Fibroblast of mammary gland (primary cell): Measurements from ENCODE around the gene DCAF4.
A peak's percentile ranks its signal among the peaks of the same experiment; 100 is the strongest.

Experiments used
- DNase-seq: peaks from one replicate; pipeline ENCODE4 v3.0.0-alpha.2; 2010; ENCODE audit warnings: low read depth
- H3K4me3 ChIP-seq: 2 replicates; pipeline ENCODE4 v1.5.1; 2011; ENCODE audit warnings: low read depth, mild to moderate bottlenecking, low read length, moderate library complexity; ENCODE audit not compliant: control insufficient read depth
- TF ChIP-seq, protein P1 (sequence below): conservative IDR thresholded peaks from 2 replicates; pipeline ENCODE4 v1.5.1; 2011; ENCODE audit warnings: low read depth, low read length, inconsistent platforms; ENCODE audit not compliant: control insufficient read depth, insufficient read depth

Gene DCAF4

DNA sequence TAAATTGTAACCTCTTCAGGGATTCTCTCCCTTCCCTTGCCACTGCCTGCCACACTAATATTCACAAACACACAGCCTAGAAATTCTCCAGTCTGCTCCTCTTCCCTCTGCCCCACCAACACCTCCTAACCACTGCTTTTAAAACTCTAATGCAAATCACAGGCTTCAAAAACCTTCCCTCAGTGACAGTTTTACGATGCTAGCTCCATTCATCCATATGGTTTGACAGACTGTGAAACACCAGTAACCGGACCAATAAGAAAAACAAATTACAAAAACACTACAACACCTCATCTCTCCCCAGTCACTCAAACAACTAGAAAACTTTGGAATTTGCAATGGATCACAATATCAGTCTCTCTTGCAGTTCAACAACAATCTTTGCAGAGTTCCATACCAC, 38.1 kb upstream of the DCAF4 start:
- TF ChIP-seq, protein P1, sequence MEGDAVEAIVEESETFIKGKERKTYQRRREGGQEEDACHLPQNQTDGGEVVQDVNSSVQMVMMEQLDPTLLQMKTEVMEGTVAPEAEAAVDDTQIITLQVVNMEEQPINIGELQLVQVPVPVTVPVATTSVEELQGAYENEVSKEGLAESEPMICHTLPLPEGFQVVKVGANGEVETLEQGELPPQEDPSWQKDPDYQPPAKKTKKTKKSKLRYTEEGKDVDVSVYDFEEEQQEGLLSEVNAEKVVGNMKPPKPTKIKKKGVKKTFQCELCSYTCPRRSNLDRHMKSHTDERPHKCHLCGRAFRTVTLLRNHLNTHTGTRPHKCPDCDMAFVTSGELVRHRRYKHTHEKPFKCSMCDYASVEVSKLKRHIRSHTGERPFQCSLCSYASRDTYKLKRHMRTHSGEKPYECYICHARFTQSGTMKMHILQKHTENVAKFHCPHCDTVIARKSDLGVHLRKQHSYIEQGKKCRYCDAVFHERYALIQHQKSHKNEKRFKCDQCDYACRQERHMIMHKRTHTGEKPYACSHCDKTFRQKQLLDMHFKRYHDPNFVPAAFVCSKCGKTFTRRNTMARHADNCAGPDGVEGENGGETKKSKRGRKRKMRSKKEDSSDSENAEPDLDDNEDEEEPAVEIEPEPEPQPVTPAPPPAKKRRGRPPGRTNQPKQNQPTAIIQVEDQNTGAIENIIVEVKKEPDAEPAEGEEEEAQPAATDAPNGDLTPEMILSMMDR = no peak
- no peak for DNase-seq
- H3K4me3 ChIP-seq = no peak overlapping the region

DNA sequence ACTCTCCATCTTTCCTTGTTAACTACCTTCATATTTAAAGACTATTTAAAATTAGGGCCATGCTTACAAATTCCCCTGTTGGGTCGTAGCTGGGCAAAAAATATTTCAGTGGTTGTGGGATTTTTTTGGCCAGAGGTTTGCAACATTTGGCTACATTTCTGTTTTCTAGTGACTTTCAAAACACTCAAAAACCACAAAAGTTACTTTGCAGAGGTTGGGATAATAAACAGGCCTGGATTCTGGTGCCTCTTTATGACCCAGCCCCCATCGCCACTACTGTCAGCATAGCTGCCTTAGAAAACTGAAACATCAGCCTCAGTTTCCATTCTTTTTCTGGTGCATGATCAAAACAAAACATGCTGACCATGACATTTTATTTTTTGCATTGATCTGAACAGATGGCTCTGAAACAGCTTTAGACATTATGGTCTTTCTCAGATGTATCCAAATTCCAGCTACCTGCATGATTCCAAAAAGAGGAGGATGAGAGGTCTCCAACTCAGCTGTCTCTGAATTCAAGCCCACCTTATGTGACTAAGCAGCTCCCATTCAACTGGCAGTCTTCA, 37.5 kb upstream of the DCAF4 start:
- TF ChIP-seq, protein P1 = no peak
- H3K4me3 ChIP-seq = no peak overlapping the region
- peak; percentile 16 for DNase-seq

DNA sequence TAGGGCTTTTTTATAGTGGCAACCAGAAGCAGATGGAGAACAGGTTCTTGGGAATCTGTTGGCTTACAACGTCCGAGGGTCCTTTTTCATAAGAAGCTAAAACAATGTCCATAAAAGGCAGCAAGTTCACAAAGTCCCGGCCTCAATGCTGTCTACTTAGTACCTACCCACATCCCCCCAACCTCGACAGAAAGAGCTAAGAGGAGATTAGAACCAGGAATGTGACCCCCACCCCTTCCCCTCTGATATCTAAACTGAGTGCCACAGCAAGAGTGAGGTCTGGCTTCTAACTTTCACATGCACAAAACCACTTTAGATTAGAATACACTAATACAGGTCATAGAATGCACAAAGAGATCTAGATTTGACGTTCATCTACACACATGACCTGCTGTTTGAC, 36.9 kb upstream of the DCAF4 start:
- no peak for DNase-seq
- no peak overlapping the region for H3K4me3 ChIP-seq
- TF ChIP-seq, protein P1 = no peak

DNA sequence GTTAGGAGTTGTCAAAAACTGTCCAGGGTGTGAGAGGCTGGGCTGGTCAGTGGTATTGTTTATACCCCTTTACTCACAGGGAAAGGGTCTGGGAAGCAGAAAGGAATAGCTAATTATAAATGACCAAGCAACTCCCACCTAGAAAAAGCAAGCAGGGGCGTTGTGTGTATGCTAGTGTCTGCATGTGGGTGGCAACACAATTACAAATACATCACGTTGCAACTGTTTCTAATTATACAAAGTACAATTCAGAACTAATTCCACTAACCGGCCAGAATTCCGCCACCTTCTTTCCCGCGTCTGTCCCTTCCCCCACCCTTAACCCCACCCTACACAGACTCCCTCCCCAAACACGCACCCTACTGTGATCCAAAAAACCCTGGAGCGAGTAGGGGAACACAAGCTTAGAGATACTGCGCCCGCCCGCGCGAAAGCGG, 34.6 kb upstream of the DCAF4 start:
- peak overlapping the region; percentile 86 for H3K4me3 ChIP-seq
- DNase-seq = no peak
- TF ChIP-seq, protein P1 = no peak

DNA sequence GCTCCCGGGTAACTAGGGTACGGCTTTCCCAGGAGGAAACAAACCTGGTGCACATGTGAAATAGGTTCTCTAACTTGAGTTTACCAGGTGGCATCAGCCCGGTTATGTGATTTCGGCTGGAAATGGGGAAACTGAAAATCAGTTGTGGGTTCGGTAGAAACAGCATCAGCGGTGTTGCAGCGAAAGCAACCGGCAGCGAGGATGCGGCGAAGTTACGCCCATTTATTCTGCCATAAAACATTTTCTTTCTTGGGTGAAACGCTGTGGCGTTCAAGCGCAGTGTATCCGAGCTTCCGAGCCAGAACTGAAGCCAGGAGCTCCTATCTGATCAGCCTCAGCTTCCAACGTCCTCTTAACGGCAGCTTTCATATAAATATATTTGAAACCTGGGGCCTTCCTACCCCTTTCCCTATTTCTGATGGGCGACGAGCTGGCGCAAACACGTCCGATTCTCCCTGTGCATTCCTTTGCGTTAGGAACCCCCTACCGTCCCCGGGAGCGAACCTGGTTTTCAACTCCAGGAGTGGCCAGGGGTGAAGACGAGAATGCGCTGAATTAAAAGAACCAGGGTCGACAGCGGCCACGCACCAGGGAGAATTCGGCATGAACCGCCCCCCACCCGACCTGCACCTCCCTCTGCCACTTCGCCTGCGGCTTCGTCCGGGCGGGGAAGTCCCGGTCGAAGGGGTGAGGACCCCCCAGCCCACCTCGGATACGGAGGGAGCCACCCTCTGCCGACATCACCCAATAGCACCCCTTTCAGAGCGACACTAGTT, 34.0 kb upstream of the DCAF4 start:
- peak overlapping the region; percentile 86 for H3K4me3 ChIP-seq
- peak; percentile 36 for DNase-seq
- TF ChIP-seq, protein P1 = no peak

DNA sequence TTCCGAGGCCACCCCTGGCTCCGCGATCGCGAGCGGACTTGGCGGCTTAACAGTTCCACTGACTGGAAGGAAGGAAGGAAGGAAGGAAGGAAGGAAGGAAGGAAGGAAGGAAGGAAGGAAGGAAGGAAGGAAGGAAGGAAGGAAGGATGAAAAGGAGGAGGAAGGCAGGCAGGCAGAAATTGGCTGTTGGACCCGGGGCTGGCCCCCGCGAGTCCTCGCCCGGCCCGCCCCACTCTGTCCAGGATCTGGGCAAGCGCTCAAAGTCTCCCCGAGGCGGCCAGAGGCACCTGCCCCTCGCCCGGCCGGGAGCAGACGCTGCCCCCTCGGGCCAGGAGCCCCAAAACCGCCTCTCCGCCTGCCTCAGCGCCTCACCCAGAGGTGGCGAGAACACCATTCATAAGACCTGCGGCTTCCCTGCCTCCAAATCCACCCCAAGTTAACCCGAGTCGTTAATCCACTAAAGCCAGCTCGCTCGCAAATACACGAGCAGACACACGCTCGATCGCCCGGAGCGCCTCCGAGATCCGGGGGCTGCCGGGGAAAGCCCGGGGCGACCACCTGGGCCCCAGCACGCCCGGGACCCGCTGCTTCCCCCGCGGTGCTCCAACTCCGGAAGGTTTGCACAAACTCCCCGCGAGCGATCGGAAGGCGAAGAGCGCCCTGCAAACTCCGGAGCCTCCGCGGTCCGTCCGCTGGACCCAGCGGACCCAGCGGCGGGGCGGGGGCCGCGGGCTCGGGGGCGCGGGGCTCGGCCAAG, 33.2 kb upstream of the DCAF4 start:
- H3K4me3 ChIP-seq = peak overlapping the region; percentile 86
- TF ChIP-seq, protein P1 = no peak
- no peak for DNase-seq
